GM23248 (cell line): ENCODE data around the gene ADGRG7. TPM values are rescaled to one million over a fixed set of nuclear protein-coding genes. Genes with fewer than 3 reads are reported as not detected.
A peak's percentile ranks its signal among the peaks of the same experiment; 100 is the strongest.

Experiments
- DNase-seq: peaks from one replicate; pipeline ENCODE4 v3.0.0-alpha.2; 2015
- H2AFZ ChIP-seq: fragments of 200-600 bp; sonication (generic); 2 replicates; pipeline ENCODE4 v1.6.1; 2016; ENCODE audit warnings: antibody characterized with exemption
- H3F3A ChIP-seq: fragments of 200-600 bp; sonication (generic); 2 replicates; pipeline ENCODE4 v1.6.1; 2016; ENCODE audit warnings: mild to moderate bottlenecking, antibody characterized with exemption, mixed run types; ENCODE audit not compliant: insufficient read depth
- H3K27ac ChIP-seq: fragments of 200-600 bp; sonication (generic); 2 replicates; pipeline ENCODE4 v1.5.1; 2016; ENCODE audit warnings: mild to moderate bottlenecking
- H3K27me3 ChIP-seq: fragments of 200-600 bp; sonication (generic); replicated peaks from 2 replicates; pipeline ENCODE4 v1.6.1; 2016; ENCODE audit warnings: mild to moderate bottlenecking; ENCODE audit not compliant: insufficient read depth
- H3K36me3 ChIP-seq: fragments of 200-600 bp; sonication (generic); 2 replicates; pipeline ENCODE4 v1.6.1; 2016; ENCODE audit warnings: low read depth, mild to moderate bottlenecking
- H3K4me1 ChIP-seq: fragments of 200-600 bp; sonication (generic); 2 replicates; pipeline ENCODE4 v1.6.1; 2016; ENCODE audit warnings: mild to moderate bottlenecking; ENCODE audit not compliant: insufficient read depth
- H3K4me2 ChIP-seq: fragments of 200-600 bp; sonication (generic); one replicate; pipeline ENCODE4 v1.6.1; 2016; ENCODE audit warnings: mild to moderate bottlenecking; ENCODE audit not compliant: unreplicated experiment
- H3K4me3 ChIP-seq: fragments of 200-600 bp; sonication (generic); 2 replicates; pipeline ENCODE4 v1.5.1; 2016; ENCODE audit warnings: mild to moderate bottlenecking
- H3K79me2 ChIP-seq: fragments of 200-600 bp; sonication (generic); 2 replicates; pipeline ENCODE4 v1.6.1; 2016; ENCODE audit warnings: mild to moderate bottlenecking; ENCODE audit not compliant: insufficient read depth
- H3K9ac ChIP-seq: fragments of 200-600 bp; sonication (generic); 2 replicates; pipeline ENCODE4 v1.6.1; 2016; ENCODE audit warnings: mild to moderate bottlenecking
- H3K9me2 ChIP-seq: fragments of 200-600 bp; sonication (generic); 2 replicates; pipeline ENCODE4 v1.6.1; 2016; ENCODE audit warnings: mixed run types, mild to moderate bottlenecking, moderate library complexity; ENCODE audit not compliant: insufficient read depth
- H3K9me3 ChIP-seq: fragments of 200-600 bp; sonication (generic); one replicate; pipeline ENCODE4 v1.6.1; 2017; ENCODE audit warnings: low read depth
- H4K20me1 ChIP-seq: fragments of 200-600 bp; sonication (generic); 2 replicates; pipeline ENCODE4 v1.6.0; 2016; ENCODE audit not compliant: insufficient read depth
- EZH2 ChIP-seq: fragments of 200-600 bp; sonication (generic); IDR thresholded peaks from 2 replicates; pipeline ENCODE4 v1.6.1; 2018; ENCODE audit warnings: antibody characterized with exemption, mild to moderate bottlenecking; ENCODE audit not compliant: insufficient read depth, poor library complexity, severe bottlenecking
- EZH2phosphoT487 ChIP-seq: fragments of 200-600 bp; sonication (generic); IDR thresholded peaks from 2 replicates; pipeline ENCODE4 v1.6.1; 2018; ENCODE audit warnings: antibody characterized with exemption, moderate library complexity, mild to moderate bottlenecking, low read depth; ENCODE audit not compliant: insufficient read depth
- WGBS, 2 experiments: methylation state at CpG; one replicate each; pipeline ENCODE4 v1.1.6; 2015 to 2017; ENCODE audit warnings: low lambda C conversion rate in 2 of 2, low coverage in 1 of 2; ENCODE audit errors: missing lambda C conversion rate in 2 of 2; 5-methylcytosine and 5-hydroxymethylcytosine counted together
- in situ Hi-C: fragments of 300-500 bp; cut with MboI; formaldehyde crosslinking; loops from 2 replicates; pipeline ENCODE4 v1.15.0; 2020
- polyA plus RNA-seq: library from polyadenylated mRNA; unstranded; fragments of >200 nt; fragmentation: Nextera tagmentation; extraction: Ambion mirVana; gene quantifications from 2 replicates; pipeline ENCODE4 v1.2.1, GENCODE V29; 2016
- total RNA-seq: library from RNA; depleted of rRNA; stranded (reverse); fragments of >200 nt; shearing (Covaris generic); gene quantifications from 2 replicates; pipeline ENCODE4 v1.2.3, GENCODE V29; 2014

The ADGRG7 gene
- total and polyA plus RNA-seq, 2 experiments from 2014 or later, result not detected

GRCh38 chr3:100611221-100611620 is 1.8 kb downstream of the ADGRG7 start:
- H3F3A ChIP-seq, result no peaks in the 10 kb centered on the region
- WGBS, 2 experiments, result 76 to 79% methylated on average over 3 of the region's 3 CpGs
- H3K4me3 ChIP-seq, result no peak overlapping the region
- H2AFZ ChIP-seq, result no peak overlapping the region
- H3K9me2 ChIP-seq, result no peaks in the 10 kb centered on the region
- no peaks in the 10 kb centered on the region for H3K79me2 ChIP-seq
- H3K27ac ChIP-seq, result no peak overlapping the region
- H3K36me3 ChIP-seq, result no peaks in the 10 kb centered on the region
- no peak for DNase-seq
- no peak overlapping the region for H3K9ac ChIP-seq
- H4K20me1 ChIP-seq, result no peaks in the 10 kb centered on the region
- in situ Hi-C loops, result no loop called here
- no peak overlapping the region for H3K4me2 ChIP-seq
- H3K4me1 ChIP-seq, result peaks cover 6% of the 10 kb centered on the region; the same call in 1 of the 2 replicates
- no peak for TF ChIP-seq EZH2
- TF ChIP-seq EZH2phosphoT487, result no peak
- peaks cover 43% of the 10 kb centered on the region for H3K27me3 ChIP-seq
- H3K9me3 ChIP-seq, result no peaks in the 10 kb centered on the region

DNA sequence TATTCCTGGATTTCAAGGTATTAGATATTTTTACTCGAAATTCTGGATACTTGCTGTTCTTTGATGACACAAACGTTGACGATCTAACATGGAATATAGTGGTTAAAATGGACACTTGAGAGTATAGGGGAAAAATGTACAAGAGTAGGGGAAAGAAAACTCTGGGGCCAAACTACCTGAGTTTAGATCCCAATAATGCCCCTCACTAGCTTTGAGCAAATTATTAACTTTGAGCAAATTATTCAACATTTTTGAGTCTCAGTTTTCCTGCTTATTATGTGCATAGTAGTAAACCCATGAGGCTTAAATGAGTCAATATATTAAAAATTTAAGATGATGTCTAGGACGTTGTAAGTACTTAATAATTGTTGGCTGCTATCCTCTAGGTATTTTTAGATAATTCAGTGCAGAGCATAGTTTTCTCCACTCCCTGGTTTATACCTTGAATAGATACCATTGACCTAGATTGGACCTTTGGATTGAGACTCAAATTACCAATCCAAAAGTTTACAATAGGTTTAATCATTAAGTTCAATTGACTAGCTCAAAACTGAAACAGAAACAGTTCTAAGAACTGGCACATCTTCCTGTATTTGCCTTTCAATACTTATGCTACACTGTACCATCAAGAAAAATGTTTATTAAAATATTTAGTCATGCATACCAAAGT is 4.5 kb downstream of the ADGRG7 start:
- no peaks in the 10 kb centered on the region for H3F3A ChIP-seq
- peaks cover 6% of the 10 kb centered on the region; the same call in 1 of the 2 replicates for H3K4me1 ChIP-seq
- no peak overlapping the region for H3K4me2 ChIP-seq
- no peak overlapping the region for H3K27ac ChIP-seq
- no peaks in the 10 kb centered on the region for H3K9me2 ChIP-seq
- H2AFZ ChIP-seq, result no peak overlapping the region
- H3K4me3 ChIP-seq, result no peak overlapping the region
- TF ChIP-seq EZH2phosphoT487, result no peak
- TF ChIP-seq EZH2, result no peak
- no peak for DNase-seq
- H3K9me3 ChIP-seq, result no peaks in the 10 kb centered on the region
- H4K20me1 ChIP-seq, result no peaks in the 10 kb centered on the region
- no peaks in the 10 kb centered on the region for H3K36me3 ChIP-seq
- H3K27me3 ChIP-seq, result peaks cover 38% of the 10 kb centered on the region; the same call in 1 of the 2 replicates
- no peaks in the 10 kb centered on the region for H3K79me2 ChIP-seq
- H3K9ac ChIP-seq, result no peak overlapping the region
- 53 to 72% methylated on average over 4 of the region's 4 CpGs for WGBS, 2 experiments
- in situ Hi-C loops, result no loop called here

DNA sequence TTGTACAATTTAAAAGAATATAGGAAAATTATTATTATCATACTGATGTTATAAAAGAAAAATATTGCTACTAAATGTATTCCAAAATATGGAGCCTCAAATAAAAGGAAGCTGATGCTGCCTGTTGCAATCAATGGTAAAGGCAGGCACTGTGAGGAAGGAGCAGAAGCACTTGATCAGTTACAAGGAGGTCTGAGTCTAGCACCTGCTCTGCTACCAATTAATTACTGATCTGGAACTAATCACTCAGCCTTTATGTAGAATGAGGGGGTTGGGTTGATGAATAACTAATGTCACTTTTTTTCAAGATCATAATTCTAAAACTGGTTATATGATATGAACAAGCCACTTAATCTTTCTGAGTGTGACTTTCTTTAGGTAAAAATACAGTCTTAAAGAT is 5.5 kb downstream of the ADGRG7 start:
- peaks cover 6% of the 10 kb centered on the region; the same call in 1 of the 2 replicates for H3K4me1 ChIP-seq
- in situ Hi-C loops, result no loop called here
- H3K9ac ChIP-seq, result no peak overlapping the region
- no peak overlapping the region for H2AFZ ChIP-seq
- H3K27me3 ChIP-seq, result peaks cover 27% of the 10 kb centered on the region; the same call in 1 of the 2 replicates
- no peaks in the 10 kb centered on the region for H3K9me3 ChIP-seq
- H3K36me3 ChIP-seq, result no peaks in the 10 kb centered on the region
- H3K9me2 ChIP-seq, result no peaks in the 10 kb centered on the region
- H3K27ac ChIP-seq, result no peak overlapping the region
- H3K4me2 ChIP-seq, result no peak overlapping the region
- H3K79me2 ChIP-seq, result no peaks in the 10 kb centered on the region
- TF ChIP-seq EZH2phosphoT487, result no peak
- no peak for TF ChIP-seq EZH2
- H3F3A ChIP-seq, result no peaks in the 10 kb centered on the region
- DNase-seq, result no peak
- no peaks in the 10 kb centered on the region for H4K20me1 ChIP-seq
- no peak overlapping the region for H3K4me3 ChIP-seq

DNA sequence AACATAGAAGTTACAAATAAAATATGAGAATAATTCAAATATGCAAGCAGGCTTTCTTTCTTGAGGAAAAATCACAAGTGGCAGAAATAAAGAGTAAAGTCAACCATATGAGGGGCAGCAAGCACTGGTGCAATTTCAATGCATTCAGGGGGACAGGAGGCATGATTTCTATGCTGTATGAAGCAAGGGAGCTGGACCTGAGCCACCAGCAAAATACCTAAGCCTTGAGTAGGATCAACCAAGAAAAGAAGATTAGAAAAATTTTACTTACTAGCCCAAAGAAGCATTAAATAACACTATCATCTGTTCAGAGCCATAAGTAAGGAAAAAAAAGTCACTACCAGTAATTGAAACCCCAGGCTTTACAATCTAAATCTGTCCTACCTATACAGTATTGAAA is 6.3 kb downstream of the ADGRG7 start:
- Histone ChIP-seq H3K4me3 (no peak overlapping the region), H4K20me1 (no peaks in the 10 kb centered on the region), H3K79me2 (no peaks in the 10 kb centered on the region), H3K27me3 (peaks cover 26% of the 10 kb centered on the region; the same call in 1 of the 2 replicates), H3K36me3 (no peaks in the 10 kb centered on the region), H3K9me2 (no peaks in the 10 kb centered on the region), H2AFZ (no peak overlapping the region), H3K4me2 (no peak overlapping the region), H3K9ac (no peak overlapping the region), H3K27ac (no peak overlapping the region), H3F3A (no peaks in the 10 kb centered on the region), H3K9me3 (no peaks in the 10 kb centered on the region), H3K4me1 (peaks cover 6% of the 10 kb centered on the region; the same call in 1 of the 2 replicates)
- in situ Hi-C loops, result no loop called here
- TF ChIP-seq EZH2phosphoT487 (no peak), EZH2 (no peak)
- DNase-seq, result peak; percentile 51

GRCh38 chr3:100621251-100621650 is 11.8 kb downstream of the ADGRG7 start:
- H3F3A ChIP-seq, result no peaks in the 10 kb centered on the region
- no peak overlapping the region for H3K27ac ChIP-seq
- H3K36me3 ChIP-seq, result no peaks in the 10 kb centered on the region
- TF ChIP-seq EZH2 (no peak), EZH2phosphoT487 (no peak)
- H3K4me1 ChIP-seq, result no peaks in the 10 kb centered on the region
- H3K9ac ChIP-seq, result no peak overlapping the region
- peaks cover 12% of the 10 kb centered on the region; the same call in 1 of the 2 replicates for H3K27me3 ChIP-seq
- H3K9me2 ChIP-seq, result no peaks in the 10 kb centered on the region
- in situ Hi-C loops, result no loop called here
- H2AFZ ChIP-seq, result no peak overlapping the region
- no peaks in the 10 kb centered on the region for H4K20me1 ChIP-seq
- no peak overlapping the region for H3K4me3 ChIP-seq
- H3K79me2 ChIP-seq, result no peaks in the 10 kb centered on the region
- no peak for DNase-seq
- H3K4me2 ChIP-seq, result no peak overlapping the region
- no peaks in the 10 kb centered on the region for H3K9me3 ChIP-seq
